Ishikawa (cell line): Measurements from ENCODE around the gene RRP1.

Source experiments
- CEBPB ChIP-seq: IDR thresholded peaks from 2 replicates; pipeline ENCODE4 v1.6.1; 2012
- CREB1 ChIP-seq: IDR thresholded peaks from 2 replicates; pipeline ENCODE4 v1.6.1; 2012; ENCODE audit warnings: low read depth
- EGR1 ChIP-seq: IDR thresholded peaks from 2 replicates; pipeline ENCODE4 v1.6.1; 2012
- EP300 ChIP-seq: IDR thresholded peaks from 2 replicates; pipeline ENCODE4 v1.6.1; 2012; ENCODE audit warnings: borderline replicate concordance
- FOXM1 ChIP-seq: IDR thresholded peaks from 2 replicates; pipeline ENCODE4 v1.6.1; 2012; ENCODE audit warnings: low read depth, borderline replicate concordance
- MAX ChIP-seq: IDR thresholded peaks from 2 replicates; pipeline ENCODE4 v1.6.1; 2012
- NFIC ChIP-seq: IDR thresholded peaks from 2 replicates; pipeline ENCODE4 v1.6.1; 2012
- RAD21 ChIP-seq: IDR thresholded peaks from 2 replicates; pipeline ENCODE4 v1.6.1; 2012; ENCODE audit warnings: low read depth
- REST ChIP-seq: IDR thresholded peaks from 2 replicates; pipeline ENCODE4 v1.6.1; 2012; ENCODE audit warnings: low read depth, mild to moderate bottlenecking
- TAF1 ChIP-seq: IDR thresholded peaks from 2 replicates; pipeline ENCODE4 v1.6.1; 2012; ENCODE audit warnings: low read depth, mild to moderate bottlenecking
- TCF12 ChIP-seq: IDR thresholded peaks from 2 replicates; pipeline ENCODE4 v1.6.1; 2012; ENCODE audit warnings: low read depth
- TEAD4 ChIP-seq: IDR thresholded peaks from 2 replicates; pipeline ENCODE4 v1.6.1; 2012
- USF1 ChIP-seq: IDR thresholded peaks from 2 replicates; pipeline ENCODE4 v1.6.1; 2012
- YY1 ChIP-seq: IDR thresholded peaks from 2 replicates; pipeline ENCODE4 v1.6.1; 2012; ENCODE audit warnings: low read depth
- ZBTB7A ChIP-seq: IDR thresholded peaks from 2 replicates; pipeline ENCODE4 v1.6.1; 2012; ENCODE audit warnings: low read depth

Gene RRP1

GRCh38 chr21:43840259-43840658 lies 50.9 kb downstream of the RRP1 start:
- TF ChIP-seq USF1: no peak
- TF ChIP-seq REST: no peak
- TF ChIP-seq CREB1: no peak
- no peak for TF ChIP-seq EP300
- no peak for TF ChIP-seq TAF1
- no peak for TF ChIP-seq RAD21
- no peak for TF ChIP-seq MAX
- TF ChIP-seq EGR1: no peak
- TF ChIP-seq ZBTB7A: no peak
- no peak for TF ChIP-seq YY1
- TF ChIP-seq FOXM1: no peak
- no peak for TF ChIP-seq NFIC
- TF ChIP-seq CEBPB: no peak
- TF ChIP-seq TCF12: no peak
- TF ChIP-seq TEAD4: no peak

GRCh38 chr21:43842742-43843141 lies 53.4 kb downstream of the RRP1 start:
- TF ChIP-seq NFIC (no peak), CEBPB (no peak), TEAD4 (no peak), EGR1 (no peak), REST (no peak), EP300 (no peak), USF1 (no peak), FOXM1 (no peak), MAX (no peak), TCF12 (no peak), TAF1 (no peak), ZBTB7A (no peak), CREB1 (no peak), YY1 (no peak), RAD21 (no peak)

- TF ChIP-seq NFIC (no peak), FOXM1 (no peak), TEAD4 (no peak)
Observed at GRCh38 chr21:43845386-43845785, 56.0 kb downstream of the RRP1 start.

- TF ChIP-seq ZBTB7A (no peak), CREB1 (no peak), USF1 (no peak), REST (no peak), MAX (no peak), EP300 (no peak), NFIC (no peak), EGR1 (no peak)
Observed at GRCh38 chr21:43846430-43846829, 57.1 kb downstream of the RRP1 start.

- TF ChIP-seq USF1: no peak
- TF ChIP-seq TCF12: no peak
- no peak for TF ChIP-seq CEBPB
- TF ChIP-seq ZBTB7A: no peak
- TF ChIP-seq EP300: no peak
- no peak for TF ChIP-seq NFIC
- no peak for TF ChIP-seq MAX
- no peak for TF ChIP-seq CREB1
- TF ChIP-seq TAF1: no peak
- no peak for TF ChIP-seq REST
- no peak for TF ChIP-seq FOXM1
- no peak for TF ChIP-seq EGR1
- TF ChIP-seq YY1: no peak
- TF ChIP-seq RAD21: no peak
- TF ChIP-seq TEAD4: no peak
Observed at GRCh38 chr21:43847301-43847700, 57.9 kb downstream of the RRP1 start.
